ENCODE measurements around the gene GPC6.

The GPC6 gene

DNA sequence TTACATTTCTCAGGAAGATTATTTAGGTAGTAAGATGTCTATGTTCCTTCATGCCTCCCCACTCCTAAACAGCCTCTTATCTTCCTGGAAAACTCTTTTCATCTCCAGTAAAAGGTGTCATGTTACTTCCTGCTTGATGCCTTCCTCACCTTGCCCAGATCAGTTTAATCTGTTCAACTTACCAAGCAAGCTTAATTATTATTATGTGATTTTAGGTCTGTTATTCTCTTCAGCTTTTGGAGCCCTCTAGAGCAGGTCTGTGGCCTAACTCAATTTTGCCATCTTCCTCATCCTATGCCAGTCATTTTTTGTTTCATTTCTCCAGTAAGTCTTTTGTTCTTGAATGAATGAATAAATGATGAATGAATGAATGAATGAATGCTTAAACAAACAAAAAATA, 724.5 kb downstream of the GPC6 start:
- no peak for DNase-seq

- DNase-seq = no peak
These were observed 725.3 kb downstream of the GPC6 start for GRCh38 chr13:93951951-93952350.

DNA sequence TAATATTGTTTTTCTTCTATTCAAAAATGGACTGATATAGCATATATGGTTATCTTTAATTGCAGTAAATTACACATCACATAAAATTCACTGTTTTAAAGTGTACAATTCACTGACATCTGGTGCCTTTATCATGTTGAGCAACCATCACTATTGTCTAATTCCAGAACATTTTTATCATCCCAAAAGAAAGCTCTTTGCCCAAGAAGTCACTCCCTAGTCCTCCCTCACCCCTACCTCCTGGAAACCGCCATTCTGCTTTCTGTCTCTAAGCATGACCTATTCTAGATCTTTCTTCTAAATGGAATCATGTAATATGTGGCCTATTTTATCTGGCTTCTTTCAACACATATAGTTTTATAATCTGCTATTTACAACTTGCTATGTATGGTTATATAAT, 727.2 kb downstream of the GPC6 start:
- no peak for DNase-seq

DNA sequence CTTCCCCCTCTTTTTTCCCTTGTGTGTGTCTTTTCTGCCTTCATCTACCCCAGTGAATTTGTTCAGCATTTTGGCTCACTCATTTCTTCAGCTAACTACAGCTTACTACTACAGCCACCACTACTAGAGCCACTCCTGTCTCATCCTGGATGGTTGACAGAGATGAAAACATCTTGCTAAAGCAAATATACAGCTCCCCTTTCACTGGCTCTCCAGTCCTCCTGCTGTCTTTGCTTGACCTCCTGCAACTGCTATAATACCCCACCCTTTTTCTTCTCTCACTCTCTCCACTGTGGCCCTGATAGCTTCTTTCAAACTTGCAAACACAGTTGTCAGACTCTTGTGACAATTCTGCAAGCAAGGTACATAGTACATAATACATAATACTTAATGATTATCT, 729.3 kb downstream of the GPC6 start:
- DNase-seq = no peak

GRCh38 chr13:93956426-93956825, 729.8 kb downstream of the GPC6 start:
- DNase-seq = no peak

DNA sequence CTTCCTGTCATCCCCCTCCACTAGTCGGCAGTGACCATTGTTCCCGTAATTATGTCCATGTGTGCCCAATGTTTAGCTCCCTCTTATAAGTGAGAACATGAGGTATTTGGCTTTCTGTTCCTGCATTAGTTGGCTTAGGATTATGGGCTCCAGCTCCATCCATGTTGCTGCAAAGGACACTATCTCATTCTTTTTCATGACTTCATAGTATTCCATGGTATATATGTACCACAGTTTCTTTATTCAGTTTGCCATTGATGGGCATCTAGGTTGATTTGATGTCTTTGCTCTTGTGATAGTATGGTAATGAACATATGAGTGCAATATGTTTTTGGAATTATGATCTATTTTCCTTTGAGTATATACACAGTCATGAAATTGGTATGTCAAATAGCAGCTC, 730.8 kb downstream of the GPC6 start:
- no peak for DNase-seq

- DNase-seq = no peak
These were observed 733.4 kb downstream of the GPC6 start for GRCh38 chr13:93959796-93960533.

DNA sequence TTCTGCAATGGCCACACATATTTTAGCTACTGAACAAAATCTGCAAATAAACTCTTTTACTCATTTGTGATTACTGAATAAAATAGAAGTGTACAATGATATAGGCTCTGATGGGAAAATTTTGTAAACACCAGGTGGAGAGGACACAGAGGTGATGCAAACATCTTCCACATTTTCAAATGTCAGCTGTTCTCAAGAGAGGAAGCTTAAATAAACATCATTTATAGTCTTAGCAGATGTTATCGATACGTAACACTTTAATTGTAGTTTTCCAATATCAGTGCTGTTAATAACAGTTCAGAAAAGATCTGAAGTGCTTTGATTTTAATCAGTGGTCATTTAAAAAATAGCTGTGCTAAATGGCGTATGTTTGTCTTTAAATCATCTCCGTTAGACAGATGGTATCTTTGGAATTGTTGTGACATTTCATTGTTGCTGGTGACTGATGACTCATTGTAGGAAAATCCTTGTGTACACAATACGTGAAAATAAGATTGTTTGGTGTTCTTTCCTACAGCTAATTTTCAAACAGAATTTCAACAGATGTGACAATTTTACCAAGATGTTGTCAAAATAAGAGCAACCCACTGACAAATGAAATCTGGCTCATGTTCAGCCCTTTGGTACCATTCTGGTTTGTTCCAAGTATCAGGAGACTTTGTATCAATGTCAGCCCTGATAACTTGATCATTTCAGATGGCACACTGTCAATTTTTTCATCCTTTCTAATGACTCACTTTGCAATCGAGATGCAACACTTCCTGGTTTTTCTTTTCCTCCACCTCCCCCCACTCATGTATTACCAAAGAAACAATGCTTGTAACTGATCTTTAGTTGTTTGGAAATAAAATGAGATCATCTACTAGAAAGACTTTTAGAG, 736.9 kb downstream of the GPC6 start:
- DNase-seq = no peak

DNA sequence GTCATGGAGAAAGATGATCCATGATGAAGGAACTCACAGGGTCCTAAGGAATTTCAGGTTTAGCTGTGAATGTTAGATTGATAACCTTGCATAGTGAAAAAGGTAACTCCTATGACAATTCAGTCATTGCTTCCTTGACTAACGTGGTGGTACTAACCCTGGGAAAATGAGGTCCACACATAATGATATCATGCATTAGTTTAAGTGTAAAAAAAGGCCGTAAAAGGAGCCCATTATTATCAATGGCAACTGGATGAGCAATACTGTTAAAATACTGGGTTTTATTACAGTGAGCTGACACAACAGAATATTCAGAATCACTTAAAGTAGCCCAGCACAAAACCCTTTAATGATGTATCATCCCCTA, 737.5 kb downstream of the GPC6 start:
- DNase-seq = no peak

- no peak for DNase-seq
These were observed 739.0 kb downstream of the GPC6 start for GRCh38 chr13:93965587-93965986.

- no peak for DNase-seq
These were observed 739.8 kb downstream of the GPC6 start for GRCh38 chr13:93966267-93966936.

DNA sequence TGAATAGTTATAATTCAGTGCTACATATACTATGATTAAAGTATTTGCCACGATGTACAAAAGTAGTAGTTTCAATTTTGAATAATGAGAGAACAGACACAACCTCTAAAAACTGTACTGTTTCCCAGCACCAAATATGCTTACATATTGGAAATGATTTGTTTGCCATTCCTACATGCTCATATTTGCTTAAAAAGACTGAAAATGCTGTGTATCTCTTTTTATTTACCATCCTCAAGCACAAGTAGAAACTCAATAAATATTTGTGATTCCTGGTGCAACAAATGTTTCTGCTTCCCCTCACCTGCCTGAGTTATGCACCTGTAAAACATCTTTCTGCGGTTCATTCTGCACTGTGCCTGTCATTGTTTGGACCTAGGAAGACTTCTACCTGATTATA, 740.7 kb downstream of the GPC6 start:
- DNase-seq = no peak

GRCh38 chr13:93975242-93975641, 748.6 kb downstream of the GPC6 start:
- DNase-seq = no peak

- DNase-seq = no peak
These were observed 749.9 kb downstream of the GPC6 start for GRCh38 chr13:93976528-93976927.

- DNase-seq = no peak
These were observed 751.4 kb downstream of the GPC6 start for GRCh38 chr13:93977986-93978385.

DNA sequence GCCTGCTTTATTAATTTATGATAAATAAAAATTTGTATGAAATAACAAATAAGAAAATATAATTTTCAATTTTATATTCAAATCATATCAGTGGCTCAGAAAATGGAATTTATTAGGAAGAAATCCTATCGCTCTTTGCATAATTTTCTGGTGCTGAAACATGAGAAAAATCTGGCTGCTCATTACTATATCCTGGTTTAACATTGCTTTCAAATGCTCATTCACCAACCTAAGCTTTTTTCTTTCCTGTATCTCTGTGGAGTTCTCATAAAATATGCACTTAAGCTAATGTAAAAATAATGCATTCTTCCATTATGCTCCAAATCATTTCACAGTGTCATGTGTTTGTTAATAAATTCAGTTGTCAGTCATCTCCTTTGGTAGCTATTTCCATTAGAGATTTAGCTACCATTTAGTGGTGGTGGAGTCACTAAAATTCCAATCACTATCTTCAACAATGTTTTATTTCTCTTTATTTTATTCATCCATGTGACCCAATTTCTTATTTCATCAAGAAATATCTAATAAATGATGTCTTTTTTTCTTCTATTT, 754.9 kb downstream of the GPC6 start:
- no peak for DNase-seq

GRCh38 chr13:93982179-93982918, 755.7 kb downstream of the GPC6 start:
- no peak for DNase-seq

- DNase-seq = no peak
These were observed 757.4 kb downstream of the GPC6 start for GRCh38 chr13:93984052-93984451.

GRCh38 chr13:93984876-93985275, 758.3 kb downstream of the GPC6 start:
- no peak for DNase-seq

GRCh38 chr13:93987458-93987857, 760.9 kb downstream of the GPC6 start:
- DNase-seq = no peak

DNA sequence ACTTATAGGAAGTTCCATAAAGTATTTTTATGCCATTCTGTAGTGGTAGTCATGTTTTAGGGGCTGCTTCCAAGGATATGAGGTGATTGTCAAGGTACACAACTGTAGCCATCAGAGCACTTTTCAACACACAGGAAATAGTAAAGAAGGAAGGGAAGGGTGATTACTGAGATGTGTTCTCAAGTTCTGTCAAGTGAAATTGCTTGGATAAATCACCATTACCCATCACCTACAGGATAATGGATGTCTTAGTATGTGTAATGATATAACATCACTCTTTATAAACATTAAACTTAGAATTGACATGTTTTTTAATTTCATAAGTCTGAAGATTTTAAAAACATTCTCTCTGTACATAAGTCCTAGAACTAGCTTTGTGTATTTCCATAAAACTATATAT, 765.0 kb downstream of the GPC6 start:
- DNase-seq = no peak

- DNase-seq = no peak
These were observed 769.9 kb downstream of the GPC6 start for GRCh38 chr13:93996481-93996880.

GRCh38 chr13:94006296-94006695, 779.7 kb downstream of the GPC6 start:
- DNase-seq = no peak
